BJ (cell line): Measurements from ENCODE around the gene CFAP161. TPM values are rescaled to one million over a fixed set of nuclear protein-coding genes. Genes with fewer than 3 reads are reported as not detected.
A peak's percentile ranks its signal among the peaks of the same experiment; 100 is the strongest.

ENCODE experiments used
- CTCF ChIA-PET: fragments of 350-600 bp; formaldehyde crosslinking; extraction: SDS; loops from one replicate; lab custom pipeline; 2021; ENCODE audit warnings: antibody characterized with exemption, inconsistent platforms; lab: Yijun Ruan, JAX
- POLR2A ChIA-PET: fragments of 300-600 bp; sonication (Branson Sonifier 250); formaldehyde crosslinking; extraction: SDS; loops from one replicate; lab custom pipeline; 2021; ENCODE audit warnings: antibody characterized with exemption; lab: Charles Lee
- DNase-seq: peaks from one replicate; pipeline ENCODE4 v3.0.0-alpha.2; 2011; ENCODE audit warnings: low read depth
- H3K27me3 ChIP-seq: 2 replicates; pipeline ENCODE4 v1.6.0; 2011; ENCODE audit warnings: low read length; ENCODE audit not compliant: control insufficient read depth, insufficient read depth
- H3K36me3 ChIP-seq: 2 replicates; pipeline ENCODE4 v1.5.1; 2011; ENCODE audit warnings: low read length; ENCODE audit not compliant: control insufficient read depth, insufficient read depth
- H3K4me3 ChIP-seq: 2 replicates; pipeline ENCODE4 v1.5.1; 2011; ENCODE audit warnings: low read depth, mild to moderate bottlenecking, control low read depth, low read length
- polyA plus RNA-seq: library from polyadenylated mRNA; depleted of rRNA; stranded (reverse); fragments of >200 nt; gene quantifications from 2 replicates; pipeline ENCODE4 v1.2.3, GENCODE V29; 2011
- TF ChIP-seq, protein P1 (sequence below): IDR thresholded peaks from 2 replicates; pipeline ENCODE4 v1.5.1; 2011; ENCODE audit warnings: low read depth, mild to moderate bottlenecking, control low read depth, inconsistent platforms, low read length, moderate library complexity; ENCODE audit not compliant: insufficient read depth

CFAP161 gene
- polyA plus RNA-seq, 1 experiment, result not detected

DNA sequence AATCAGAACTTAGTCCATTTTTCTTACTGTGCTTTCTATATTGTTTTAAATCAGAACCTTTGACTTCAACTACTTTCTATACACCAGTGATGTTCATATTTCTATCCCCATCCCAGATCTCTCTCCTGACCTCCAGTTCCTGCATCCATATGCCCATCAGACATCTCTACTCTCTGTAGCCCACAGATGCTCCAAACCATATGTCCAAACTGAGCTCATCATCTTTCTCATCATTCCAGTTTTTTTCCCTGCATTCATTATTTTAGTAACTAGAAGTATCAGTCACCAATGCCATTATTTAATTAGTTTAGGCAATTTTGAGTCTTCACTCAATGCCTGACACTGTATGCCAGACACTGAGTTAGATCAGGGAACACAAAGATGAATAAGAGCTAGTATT is 37.2 kb downstream of the CFAP161 start:
- ChIA-PET CTCF (interaction anchor here (1.5 to 4.2 kb wide), 2 partner anchors 18 to 95 kb away, joined by 5 to 18 read pairs; no protein-coding TSS in a partner anchor), POLR2A (no interaction called here)
- no peak for DNase-seq
- H3K27me3 ChIP-seq, result peaks cover 2% of the 10 kb centered on the region
- TF ChIP-seq, protein P1, sequence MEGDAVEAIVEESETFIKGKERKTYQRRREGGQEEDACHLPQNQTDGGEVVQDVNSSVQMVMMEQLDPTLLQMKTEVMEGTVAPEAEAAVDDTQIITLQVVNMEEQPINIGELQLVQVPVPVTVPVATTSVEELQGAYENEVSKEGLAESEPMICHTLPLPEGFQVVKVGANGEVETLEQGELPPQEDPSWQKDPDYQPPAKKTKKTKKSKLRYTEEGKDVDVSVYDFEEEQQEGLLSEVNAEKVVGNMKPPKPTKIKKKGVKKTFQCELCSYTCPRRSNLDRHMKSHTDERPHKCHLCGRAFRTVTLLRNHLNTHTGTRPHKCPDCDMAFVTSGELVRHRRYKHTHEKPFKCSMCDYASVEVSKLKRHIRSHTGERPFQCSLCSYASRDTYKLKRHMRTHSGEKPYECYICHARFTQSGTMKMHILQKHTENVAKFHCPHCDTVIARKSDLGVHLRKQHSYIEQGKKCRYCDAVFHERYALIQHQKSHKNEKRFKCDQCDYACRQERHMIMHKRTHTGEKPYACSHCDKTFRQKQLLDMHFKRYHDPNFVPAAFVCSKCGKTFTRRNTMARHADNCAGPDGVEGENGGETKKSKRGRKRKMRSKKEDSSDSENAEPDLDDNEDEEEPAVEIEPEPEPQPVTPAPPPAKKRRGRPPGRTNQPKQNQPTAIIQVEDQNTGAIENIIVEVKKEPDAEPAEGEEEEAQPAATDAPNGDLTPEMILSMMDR, result no peak
- no peaks in the 10 kb centered on the region for H3K36me3 ChIP-seq
- H3K4me3 ChIP-seq, result no peak overlapping the region

DNA sequence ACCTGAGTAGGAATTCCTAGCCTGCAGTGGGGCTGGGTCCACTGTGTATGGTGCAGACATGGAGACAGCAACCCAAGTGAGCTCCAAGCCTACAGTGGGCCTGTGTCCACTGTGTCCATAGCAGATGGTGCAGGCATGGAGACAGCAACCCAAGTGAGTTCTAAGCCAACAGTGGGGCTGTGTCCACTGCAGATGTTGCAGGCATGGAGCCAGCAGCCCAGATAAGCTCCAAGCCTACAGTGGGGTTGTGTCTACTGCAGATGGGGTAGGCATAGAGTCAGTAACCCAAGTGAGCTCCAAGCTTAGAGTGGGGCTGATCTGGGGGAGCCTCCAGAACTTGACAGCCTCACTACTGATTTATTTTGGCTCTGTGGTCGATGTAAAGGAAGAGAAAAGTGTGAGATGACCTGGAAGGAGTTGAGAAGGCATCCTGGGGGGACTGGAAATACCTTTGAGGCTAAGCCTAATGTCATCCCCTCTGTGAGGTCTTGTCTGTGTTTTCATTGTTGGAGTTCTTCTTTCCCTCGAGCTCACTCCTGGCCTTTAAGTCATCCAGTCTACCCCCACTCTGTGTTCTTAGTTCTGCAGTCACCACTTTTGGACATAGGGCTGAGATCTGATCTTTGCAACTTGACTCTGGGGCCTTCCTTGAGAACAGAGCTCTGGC is 40.2 kb downstream of the CFAP161 start:
- Histone ChIP-seq H3K36me3 (no peaks in the 10 kb centered on the region), H3K4me3 (no peak overlapping the region), H3K27me3 (peaks cover 2% of the 10 kb centered on the region)
- TF ChIP-seq, protein P1, result no peak
- DNase-seq, result no peak
- ChIA-PET CTCF (interaction anchor here (0.9 to 2.8 kb wide), 7 partner anchors 9 to 102 kb away, joined by 3 to 17 read pairs (median 5); no protein-coding TSS in a partner anchor), POLR2A (no interaction called here)

DNA sequence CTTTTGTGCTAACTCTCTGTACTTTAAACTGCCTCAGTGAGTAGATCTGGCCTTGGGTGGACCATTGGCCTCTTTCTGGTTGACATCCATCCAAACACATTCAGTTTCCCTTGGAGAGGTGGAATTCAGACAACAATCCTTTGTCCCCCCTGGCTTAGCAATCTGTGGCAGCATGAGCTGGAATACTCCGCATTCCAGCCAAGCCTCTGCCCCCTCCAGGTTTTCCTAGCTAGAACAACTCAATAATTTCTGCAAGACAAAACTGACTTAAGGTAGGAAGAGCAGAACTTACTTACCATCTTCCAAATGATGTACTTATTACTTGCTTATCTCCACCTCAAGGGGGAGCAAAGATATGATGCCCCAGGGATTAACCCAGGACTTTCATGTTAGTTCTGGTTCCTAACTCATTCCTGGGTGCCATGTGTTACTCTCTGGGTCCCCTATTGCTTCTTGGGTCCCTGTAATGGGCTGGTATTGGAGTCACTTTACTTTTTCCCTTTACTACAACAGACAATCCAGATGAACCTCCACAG is 40.8 kb downstream of the CFAP161 start:
- CTCF ChIA-PET, result interaction anchor here (0.9 to 2.8 kb wide), 5 partner anchors 11 to 102 kb away, joined by 3 to 17 read pairs (median 4); no protein-coding TSS in a partner anchor
- TF ChIP-seq, protein P1, result peak; percentile 13; the same call in 1 of the 2 replicates
- H3K27me3 ChIP-seq, result peaks cover 2% of the 10 kb centered on the region
- no peak overlapping the region for H3K4me3 ChIP-seq
- POLR2A ChIA-PET, result no interaction called here
- no peak for DNase-seq
- no peaks in the 10 kb centered on the region for H3K36me3 ChIP-seq

DNA sequence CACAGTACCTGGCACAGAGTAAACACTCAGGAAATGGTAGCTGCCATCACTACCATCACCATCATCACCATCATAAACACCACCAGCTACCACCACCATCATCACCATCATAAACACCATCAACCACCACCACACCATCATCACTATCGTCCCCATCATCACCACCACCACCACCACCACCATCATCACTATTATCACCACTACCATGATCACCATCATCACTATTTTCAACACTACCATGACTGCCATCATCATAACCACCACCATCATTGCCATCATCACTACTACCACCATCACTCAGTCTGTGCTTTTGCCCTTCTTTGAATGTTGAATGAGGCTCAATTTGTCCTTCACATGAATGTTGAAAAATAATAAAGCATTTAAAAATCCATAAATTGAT is 41.4 kb downstream of the CFAP161 start:
- Histone ChIP-seq H3K27me3 (peaks cover 2% of the 10 kb centered on the region), H3K4me3 (no peak overlapping the region), H3K36me3 (no peaks in the 10 kb centered on the region)
- TF ChIP-seq, protein P1, result no peak
- POLR2A ChIA-PET, result no interaction called here
- no peak for DNase-seq
- CTCF ChIA-PET, result interaction anchor here (1.8 kb wide), 1 partner anchor 12 kb away, joined by 4 read pairs; no protein-coding TSS in a partner anchor

DNA sequence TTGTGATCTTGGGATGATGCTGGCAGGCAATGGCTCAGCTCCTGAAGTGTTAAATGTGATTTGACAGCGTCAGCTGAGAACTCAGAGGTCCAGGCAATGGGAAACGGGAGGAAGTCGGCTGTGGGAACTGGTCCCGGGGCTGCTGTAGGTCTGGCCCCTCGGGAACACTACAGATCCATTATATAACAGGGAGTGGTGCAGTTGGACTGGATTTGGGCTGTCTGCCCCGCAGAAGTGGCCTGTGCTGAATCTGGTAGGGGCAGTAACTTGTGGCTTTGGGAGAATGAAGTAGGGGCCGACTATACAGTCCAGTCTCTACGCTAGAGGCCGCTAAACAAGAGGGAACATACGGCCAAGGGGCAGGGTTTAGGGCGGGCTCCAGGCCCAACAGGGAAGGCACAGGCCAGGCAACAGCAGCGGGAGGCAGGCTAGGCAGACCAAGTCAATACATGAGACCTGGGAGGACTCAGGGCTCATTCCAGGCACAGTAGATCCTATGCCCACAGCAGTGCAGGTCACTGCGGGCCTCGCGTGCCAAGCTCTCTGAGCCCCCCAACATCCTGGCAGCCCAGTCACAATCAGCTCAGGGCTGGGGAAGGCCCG is 42.3 kb downstream of the CFAP161 start:
- DNase-seq, result no peak
- CTCF ChIA-PET, result interaction anchor here (1.8 kb wide), 1 partner anchor 13 kb away, joined by 4 read pairs; no protein-coding TSS in a partner anchor
- Histone ChIP-seq H3K4me3 (no peak overlapping the region), H3K27me3 (peaks cover 2% of the 10 kb centered on the region), H3K36me3 (no peaks in the 10 kb centered on the region)
- TF ChIP-seq, protein P1, result no peak
- POLR2A ChIA-PET, result no interaction called here
